ENCODE data around the gene ZNF236. TPM values are rescaled to one million over a fixed set of nuclear protein-coding genes. Genes with fewer than 3 reads are reported as not detected.
A peak's percentile ranks its signal among the peaks of the same experiment; 100 is the strongest.

ZNF236 gene
- total and polyA plus RNA-seq, 2 of the 8 experiments (the other 6 are each of a cell fraction or from before 2014, with no cell fraction given): 6.7 to 14.5 TPM

- Histone ChIP-seq H2BK120ac (replicated peaks; ENCODE audit: low read depth, low read length) (no peak overlapping the region), H3K79me2 (ENCODE audit: control insufficient read depth in 1 of 2, insufficient read depth in 2 of 2, low read length in 2 of 2) (peaks cover 0 to 41% of the 10 kb centered on the region in 2 experiments; a peak in 2 of 4 replicates)
- CTCF ChIA-PET (ENCODE audit: partially characterized antibody): interaction anchor here (0.6 to 1.0 kb wide), 2 partner anchors 8 to 24 kb away, joined by 3 read pairs; no protein-coding TSS in a partner anchor
Measured at GRCh38 chr18:76839086-76839794, 16.9 kb downstream of the ZNF236 start.

More at GRCh38 chr18:76839086-76839794, 16.9 kb downstream of the ZNF236 start:
- Histone ChIP-seq H4K5ac (ENCODE audit: insufficient read length, low read depth, low read length) (no peak overlapping the region), H3K56ac (replicated peaks; ENCODE audit: insufficient read length, low read depth, low read length) (no peak overlapping the region), H2AFZ (ENCODE audit: low read length) (no peak overlapping the region), H3K23ac (ENCODE audit: insufficient read length) (no peak overlapping the region), H2BK5ac (ENCODE audit: low read depth, low read length) (no peak overlapping the region), H3K27ac (ENCODE audit: low read depth, low read length) (no peak overlapping the region), H2BK12ac (ENCODE audit: low read depth, low read length) (no peak overlapping the region), H3K4me1 (replicated peaks in 1 of 4; ENCODE audit: control insufficient read depth in 3 of 4, insufficient read depth in 4 of 4, low read length in 3 of 4) (no peaks in the 10 kb centered on the region), H3K18ac (ENCODE audit: extremely low read depth, low read length) (no peak overlapping the region), H4K20me1 (replicated peaks in 1 of 2; ENCODE audit: control insufficient read depth in 1 of 2, insufficient read depth in 2 of 2, low read length in 2 of 2) (no peaks in the 10 kb centered on the region), H3K23me2 (ENCODE audit: low read depth, low read length) (peaks cover 3% of the 10 kb centered on the region; the same call in 1 of the 2 replicates), H3K4me2 (ENCODE audit: insufficient read depth in 1 of 2, low read depth in 2 of 2, low read length in 2 of 2) (no peak overlapping the region), H3K27me3 (replicated peaks in 1 of 4; ENCODE audit: control insufficient read depth in 3 of 4, extremely low read depth in 1 of 4, insufficient read depth in 3 of 4, low read length in 3 of 4) (no peaks in the 10 kb centered on the region), H4K8ac (ENCODE audit: extremely low read depth, insufficient read depth, low read length) (no peak overlapping the region), H3K4ac (replicated peaks; ENCODE audit: insufficient read length, low read depth, low read length) (no peak overlapping the region), H2BK20ac (ENCODE audit: low read length) (no peak overlapping the region), H2BK15ac (ENCODE audit: low read length) (no peak overlapping the region), H3K36me3 (ENCODE audit: control insufficient read depth in 2 of 4, insufficient read depth in 4 of 4, low read length in 3 of 4) (no peaks in the 10 kb centered on the region), H3K79me1 (ENCODE audit: low read depth, low read length) (peaks cover 6% of the 10 kb centered on the region; the same call in 1 of the 2 replicates), H3K14ac (ENCODE audit: insufficient read length) (no peak overlapping the region), H2AK5ac (ENCODE audit: low read depth, low read length) (no peak overlapping the region), H3K4me3 (ENCODE audit: extremely low read depth in 1 of 4, insufficient read depth in 2 of 4, low read depth in 3 of 4, low read length in 4 of 4) (no peak overlapping the region), H3K9me3 (ENCODE audit: insufficient read depth in 2 of 2, low read depth in 1 of 2, low read length in 1 of 2) (no peaks in the 10 kb centered on the region), H3K9ac (replicated peaks in 1 of 4; ENCODE audit: extremely low read depth in 1 of 4, low read depth in 3 of 4, low read length in 3 of 4) (peak overlapping the region in 1 of 4 experiments; percentile 3; a peak in 1 of 7 replicates), H4K91ac (replicated peaks; ENCODE audit: insufficient read length, low read length) (no peak overlapping the region)
- WGBS, 2 experiments (ENCODE audit: extremely low coverage in 1 of 2, insufficient coverage in 1 of 2, insufficient read length in 1 of 2, insufficient replicate concordance in 2 of 2, low coverage in 1 of 2, low lambda C conversion rate in 2 of 2, missing lambda C conversion rate in 1 of 2): 91% methylated on average over 4 of the region's 4 CpGs; no CpG with 5 or more reads in 1 of the 2 experiments
- TF ChIP-seq GTF2F1 (IDR thresholded peaks at IDR 0.05; ENCODE audit: borderline replicate concordance, low read depth, low read length): no peak
- TF ChIP-seq BACH1 (IDR thresholded peaks at IDR 0.05; ENCODE audit: low read length): no peak
- no peak for TF ChIP-seq TCF12 (IDR thresholded peaks at IDR 0.05; ENCODE audit: low read depth, low read length)
- no peak for TF ChIP-seq EGR1 (IDR thresholded peaks at IDR 0.05; ENCODE audit: borderline replicate concordance, low read depth, low read length)
- POLR2A ChIA-PET (ENCODE audit: partially characterized antibody): no interaction called here
- no peak for FAIRE-seq
- DNase-seq (ENCODE audit: low read depth in 1 of 2, low spot score in 2 of 2): no peak

All from H1 (cell line).